ENCODE results near the gene CHD1. TPM values are rescaled to one million over a fixed set of nuclear protein-coding genes. Genes with fewer than 3 reads are reported as not detected.

Gene CHD1
- total and polyA plus RNA-seq, 2 donors (not counting 3 experiments of a cell fraction or from before 2014, with no cell fraction given): 16.2 to 48.9 TPM

DNA sequence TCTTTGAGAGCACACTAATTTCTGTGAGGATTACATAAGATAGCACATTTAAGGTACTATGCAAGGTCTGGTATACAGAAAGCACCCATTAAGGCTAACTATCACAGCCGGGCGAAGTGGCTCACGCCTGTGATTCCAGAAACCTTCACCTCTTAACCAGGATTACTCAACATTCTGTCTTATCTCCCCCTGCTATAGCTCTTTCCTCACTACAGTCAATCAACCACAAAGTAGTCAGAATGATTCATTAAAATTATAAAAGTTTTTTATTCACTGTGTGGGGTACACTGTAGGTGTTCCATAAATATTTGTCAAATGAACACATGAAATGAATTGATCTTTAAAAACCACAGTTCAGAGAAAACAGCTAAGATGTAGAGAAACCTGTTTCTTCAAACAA, 48.7 kb downstream of the CHD1 start:
- no TSS peak for BruUV-seq (replicated peaks)
- H3K36me3 ChIP-seq (ENCODE audit: control insufficient read depth in 2 of 2, extremely low read depth in 1 of 2, insufficient read depth in 2 of 2, low read length in 2 of 2): peaks cover 12 to 30% of the 10 kb centered on the region in 2 experiments
- H3K4me3 ChIP-seq (replicated peaks in 1 of 3; ENCODE audit: insufficient read depth in 1 of 3, low read depth in 1 of 3, low read length in 3 of 3): no peak overlapping the region
- H2AFZ ChIP-seq (ENCODE audit: low read depth, low read length): no peak overlapping the region
- no peak overlapping the region for H3K9ac ChIP-seq (replicated peaks; ENCODE audit: extremely low read depth, insufficient read depth, low read length)
- peaks cover 2% of the 10 kb centered on the region for H3K79me2 ChIP-seq (ENCODE audit: control insufficient read depth, insufficient read depth, low read length)
- dilution Hi-C loops (cut with MboI; ENCODE audit: extremely low pct_ligation_motif_present, low sequenced_read_pairs): no loop called here
- H3K4me1 ChIP-seq (ENCODE audit: control insufficient read depth, extremely low read depth, insufficient read depth, low read length): no peaks in the 10 kb centered on the region
- ChIA-PET POLR2A (no interaction called here), CTCF (interaction anchor here (0.8 to 2.1 kb wide), 4 partner anchors 9 to 180 kb away, joined by 3 to 6 read pairs (median 3); no protein-coding TSS in a partner anchor)
- no peaks in the 10 kb centered on the region for H4K20me1 ChIP-seq (replicated peaks; ENCODE audit: control insufficient read depth, extremely low read depth, insufficient read depth, low read length)
- H3K27me3 ChIP-seq (ENCODE audit: control insufficient read depth in 2 of 2, insufficient read depth in 2 of 2, low read length in 2 of 2): no peaks in the 10 kb centered on the region
- H3K27ac ChIP-seq (ENCODE audit: insufficient read depth, low read depth, low read length): no peak overlapping the region
- DNase-seq (ENCODE audit: low read depth, low spot score) (no peak), FAIRE-seq (no peak)
- no peaks in the 10 kb centered on the region for H3K9me3 ChIP-seq (replicated peaks; ENCODE audit: control insufficient read depth, insufficient read depth, low read length)
- H3K4me2 ChIP-seq (ENCODE audit: insufficient read depth, low read length): no peak overlapping the region
- H3K9me1 ChIP-seq (replicated peaks; ENCODE audit: control insufficient read depth, extremely low read depth, insufficient read depth, low read length): no peaks in the 10 kb centered on the region
- intact Hi-C loops (cut with micrococcal nuclease): no loop called here
- no peak for TF ChIP-seq EZH2 (IDR thresholded peaks at IDR 0.05; ENCODE audit: borderline replicate concordance, low read depth, low read length, severe bottlenecking)
- TF ChIP-seq, protein P1, sequence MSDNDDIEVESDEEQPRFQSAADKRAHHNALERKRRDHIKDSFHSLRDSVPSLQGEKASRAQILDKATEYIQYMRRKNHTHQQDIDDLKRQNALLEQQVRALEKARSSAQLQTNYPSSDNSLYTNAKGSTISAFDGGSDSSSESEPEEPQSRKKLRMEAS (IDR thresholded peaks at IDR 0.05; ENCODE audit: insufficient read depth, insufficient read length): no peak
- no peak for TF ChIP-seq CTCF (IDR thresholded peaks at IDR 0.05; ENCODE audit: extremely low read depth in 1 of 2, insufficient read depth in 1 of 2, low read depth in 1 of 2, low read length in 2 of 2)
- TF ChIP-seq POLR2AphosphoS5 (IDR thresholded peaks at IDR 0.05; ENCODE audit: insufficient read depth, low read depth, low read length): no peak
- no peak for TF ChIP-seq MYC (IDR thresholded peaks at IDR 0.05; ENCODE audit: low read depth, low read length)
- no peak for TF ChIP-seq JUN (IDR thresholded peaks at IDR 0.05; ENCODE audit: borderline replicate concordance, insufficient read depth, insufficient read length, low read depth)

Data from endothelial cell of umbilical vein (primary cell).